NCI-H2029 treated with DMSO at 0.1 percent for 48 hours (cell line): ENCODE measurements around the gene FOXI1.
A peak's percentile ranks its signal among the peaks of the same experiment; 100 is the strongest.
"Not testable (repeated sequence)": the region's sequence is repeated elsewhere in the genome, so short reads cannot be mapped to it uniquely, and the experiment has no call there.

Experiments used
- DNase-seq: peaks from one replicate; lab custom pipeline; 2025; lab: John Stamatoyannopoulos, UW

Gene FOXI1

GRCh38 chr5:170092455-170093101 is 13.1 kb upstream of the FOXI1 start:
- no peak for DNase-seq

- DNase-seq, result not testable (repeated sequence)
Measured at GRCh38 chr5:170094329-170094728, 11.4 kb upstream of the FOXI1 start.

GRCh38 chr5:170095646-170096045 is 10.1 kb upstream of the FOXI1 start:
- DNase-seq, result no peak

DNA sequence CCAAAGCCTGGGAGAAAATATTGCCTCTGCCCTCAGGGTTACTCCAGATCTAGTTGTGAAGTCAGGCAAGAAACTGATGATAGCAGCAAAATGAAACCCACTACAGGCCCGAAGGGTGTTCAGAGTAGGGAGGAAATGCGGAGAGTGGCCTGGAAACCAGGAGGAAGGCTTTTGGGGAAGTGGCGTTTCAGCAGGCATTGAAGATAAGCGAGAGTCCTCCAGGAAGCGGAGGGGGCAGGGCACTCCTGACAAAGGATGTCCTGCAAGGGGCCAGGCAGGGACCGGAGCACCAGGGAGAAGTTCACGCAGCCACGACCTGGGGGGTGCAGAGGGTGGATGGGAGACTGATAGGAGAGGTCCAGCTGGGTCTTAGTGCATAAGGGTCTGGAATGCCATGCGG is 7.8 kb upstream of the FOXI1 start:
- no peak for DNase-seq

- peak; percentile 36 for DNase-seq
Measured at GRCh38 chr5:170100066-170100943, 5.4 kb upstream of the FOXI1 start.

DNA sequence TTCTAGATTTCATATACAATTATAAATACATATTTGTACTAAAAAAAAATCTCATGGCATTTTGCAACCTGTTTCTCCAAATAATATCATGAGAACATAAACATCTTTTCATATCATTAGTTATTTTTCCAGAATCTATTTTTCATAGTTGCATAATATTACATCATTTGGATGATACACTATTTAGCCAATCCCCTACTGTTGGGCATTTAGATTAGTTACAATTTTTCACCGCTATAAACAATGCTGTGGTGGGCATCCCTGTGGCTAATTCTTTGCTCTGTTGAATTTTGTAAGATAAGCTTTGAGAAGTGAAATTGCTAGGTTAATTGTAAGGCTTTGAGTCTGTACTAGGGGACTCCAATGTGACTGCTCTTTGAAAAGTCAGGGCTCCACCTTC is 2.2 kb upstream of the FOXI1 start:
- DNase-seq, result no peak

GRCh38 chr5:170104299-170104698 is 1.4 kb upstream of the FOXI1 start:
- DNase-seq, result no peak

DNA sequence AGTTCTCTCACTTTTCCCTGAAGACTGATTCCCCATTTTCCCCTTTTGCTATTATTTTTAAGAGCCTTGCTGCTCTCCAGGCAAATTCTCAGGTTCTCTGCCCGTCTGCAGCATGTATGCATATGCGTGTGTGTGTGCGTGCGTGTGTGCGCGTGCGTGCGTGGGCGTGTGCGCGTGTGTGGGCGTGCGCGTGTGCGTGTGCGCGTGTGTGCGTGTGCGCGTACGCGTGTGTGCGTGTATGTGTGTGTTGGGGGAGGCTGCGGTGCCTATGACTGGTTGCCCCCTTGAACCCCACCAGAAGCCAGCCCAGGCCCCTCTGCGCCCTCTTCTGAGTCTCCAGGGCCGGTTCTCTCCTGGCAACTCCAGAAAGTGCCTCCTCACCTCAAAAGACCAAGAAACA is 987 bp upstream of the FOXI1 start:
- no peak for DNase-seq

GRCh38 chr5:170107674-170108073 is 2.0 kb downstream of the FOXI1 start:
- no peak for DNase-seq

DNA sequence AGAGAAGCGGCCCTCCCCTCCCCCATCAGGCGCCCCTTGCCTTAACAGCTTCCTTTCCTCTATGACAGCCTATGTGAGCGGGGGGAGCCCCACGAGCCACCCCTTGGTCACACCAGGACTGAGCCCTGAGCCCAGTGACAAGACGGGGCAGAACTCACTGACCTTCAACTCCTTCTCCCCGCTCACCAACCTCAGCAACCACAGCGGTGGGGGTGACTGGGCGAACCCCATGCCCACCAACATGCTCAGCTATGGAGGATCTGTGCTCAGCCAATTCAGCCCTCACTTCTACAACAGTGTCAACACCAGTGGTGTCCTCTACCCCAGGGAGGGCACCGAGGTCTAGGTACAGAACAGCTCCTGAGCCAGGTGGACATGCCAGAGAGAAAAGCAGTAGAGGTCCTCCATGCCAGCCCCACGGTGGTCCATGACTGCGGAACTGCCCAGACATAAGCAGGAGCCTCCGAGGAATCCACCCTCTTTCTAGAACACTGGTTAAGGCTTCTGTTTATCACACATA is 2.6 kb downstream of the FOXI1 start:
- DNase-seq, result no peak

DNA sequence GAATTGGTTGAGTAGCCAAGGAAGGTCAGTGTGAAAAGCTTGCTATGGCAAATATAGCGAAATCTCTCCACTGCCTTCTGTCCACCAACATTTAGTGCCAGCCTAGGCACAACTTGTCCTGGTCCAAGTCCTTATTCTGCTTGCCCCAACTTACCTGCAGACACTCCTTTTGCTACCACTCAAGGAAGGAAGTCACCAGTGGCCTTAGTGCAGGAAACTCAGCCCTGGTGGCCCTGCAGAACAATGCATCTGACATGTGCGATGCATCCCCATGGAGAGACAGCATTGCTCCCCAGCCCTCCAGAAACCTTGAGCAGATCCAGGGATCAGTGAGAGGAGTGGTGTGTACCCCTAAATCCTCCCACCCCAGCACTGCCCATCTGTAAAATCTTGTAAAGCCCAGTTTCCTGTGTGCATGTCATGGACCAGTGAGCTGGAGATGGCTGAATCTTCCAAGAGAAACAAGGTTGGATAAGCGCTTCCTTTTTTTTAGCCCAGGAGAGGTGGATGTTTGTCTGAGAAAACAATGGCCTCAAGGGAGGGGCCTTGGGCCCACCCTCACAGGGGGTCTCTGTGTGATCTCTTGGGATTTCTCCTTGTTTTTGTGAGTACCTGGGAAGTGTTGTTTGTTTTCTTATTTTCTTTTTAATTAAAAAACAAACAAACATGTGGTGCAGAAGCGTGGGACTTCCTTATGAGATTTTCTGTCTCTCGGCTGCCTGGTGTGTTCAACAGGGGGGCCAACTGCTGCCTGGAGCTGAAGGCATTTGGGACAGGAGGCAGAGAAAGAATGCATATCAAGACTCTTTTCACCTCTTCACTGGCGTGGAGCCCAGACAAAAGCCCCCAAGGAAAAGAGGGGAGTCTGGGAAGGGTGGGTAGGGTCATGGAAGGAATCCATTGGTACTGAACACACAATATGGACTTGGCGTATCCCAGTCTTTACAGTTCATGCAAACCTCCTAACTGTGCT is 3.6 kb downstream of the FOXI1 start:
- DNase-seq, result no peak

DNA sequence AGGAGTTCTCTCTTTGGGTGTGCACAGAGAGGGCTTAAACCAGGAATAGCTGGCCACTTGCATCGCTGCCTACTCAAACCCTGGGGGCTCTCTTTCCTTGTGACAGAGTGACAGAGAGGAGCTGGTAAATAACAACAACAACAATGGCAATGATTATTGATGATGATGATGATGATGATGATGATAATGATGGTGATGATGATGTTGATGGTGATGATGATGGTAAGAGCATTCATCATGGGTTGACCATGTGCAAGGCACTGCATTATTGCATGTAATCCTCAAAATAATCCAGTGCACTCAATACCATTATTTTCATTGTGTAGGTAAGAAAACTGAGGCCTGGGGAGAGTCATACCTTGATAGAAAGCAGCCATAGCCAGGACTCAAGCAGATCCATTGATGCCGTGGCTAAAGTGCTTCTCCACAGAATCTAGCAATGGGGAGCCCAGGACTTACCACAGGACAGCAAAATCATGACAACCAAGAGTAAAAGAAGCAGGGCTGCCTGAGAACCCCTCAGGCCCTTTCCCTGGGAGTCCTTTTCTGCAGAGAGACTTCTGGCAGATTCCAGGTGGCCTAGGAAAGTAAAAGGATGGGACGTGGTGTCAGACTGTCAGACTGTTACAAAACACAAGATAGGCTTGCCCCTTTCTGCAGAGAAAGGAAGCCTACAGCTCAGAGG is 4.8 kb downstream of the FOXI1 start:
- DNase-seq, result no peak

GRCh38 chr5:170111088-170111785 is 5.5 kb downstream of the FOXI1 start:
- DNase-seq, result peak; percentile 27

DNA sequence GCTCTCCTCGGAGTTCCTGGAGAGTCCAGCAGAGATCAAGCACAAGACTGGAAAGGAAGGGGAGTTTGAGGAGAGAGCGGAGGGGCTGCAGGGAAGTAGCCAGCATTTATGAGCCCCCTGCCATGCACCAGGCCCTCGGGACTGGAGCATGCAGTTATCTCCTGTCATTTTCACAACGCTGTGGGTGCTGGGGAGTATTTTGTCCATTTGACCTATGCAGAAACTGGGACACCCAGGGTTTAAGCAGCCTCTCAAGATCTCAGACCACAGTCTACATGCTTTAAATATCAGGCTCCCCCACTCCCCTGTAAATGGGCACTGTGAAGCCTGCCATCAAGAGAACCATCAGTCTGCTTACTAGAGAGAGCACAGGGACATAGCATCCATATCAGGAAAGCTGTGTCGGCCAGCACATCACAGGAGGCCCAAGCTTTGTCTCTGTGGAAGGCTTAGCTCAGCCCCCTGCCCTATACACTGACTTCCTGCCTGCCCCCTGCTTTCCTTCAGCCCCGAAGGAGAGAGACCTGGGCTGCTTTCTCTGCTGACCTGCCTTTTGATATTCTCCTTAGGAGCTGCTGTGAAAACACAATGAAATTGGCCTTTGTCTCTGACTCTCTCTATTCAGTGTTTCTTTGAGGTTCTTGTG is 7.3 kb downstream of the FOXI1 start:
- DNase-seq, result no peak

DNA sequence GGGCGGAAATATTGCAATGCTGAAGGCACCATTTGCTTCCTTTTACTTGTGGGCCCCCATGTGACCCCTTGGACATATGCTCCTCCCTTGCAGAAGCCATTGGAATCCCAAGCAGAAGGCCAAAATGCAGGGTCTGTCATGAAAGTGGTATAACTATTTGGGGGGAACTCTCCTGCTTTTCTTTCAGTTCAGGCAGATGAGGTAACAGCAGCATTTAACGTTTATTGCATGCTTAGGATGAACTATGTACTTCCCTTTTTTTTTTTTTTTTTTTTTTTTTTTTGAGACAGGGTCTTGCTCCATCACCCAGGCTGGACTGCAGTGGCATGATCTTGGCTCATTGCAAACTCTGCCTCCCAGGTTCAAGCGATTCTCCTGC is 7.8 kb downstream of the FOXI1 start:
- no peak for DNase-seq

GRCh38 chr5:170114271-170114670 is 8.6 kb downstream of the FOXI1 start:
- no peak for DNase-seq

- DNase-seq, result no peak
Measured at GRCh38 chr5:170115925-170116324, 10.2 kb downstream of the FOXI1 start.

GRCh38 chr5:170117736-170118135 is 12.0 kb downstream of the FOXI1 start:
- DNase-seq, result no peak

DNA sequence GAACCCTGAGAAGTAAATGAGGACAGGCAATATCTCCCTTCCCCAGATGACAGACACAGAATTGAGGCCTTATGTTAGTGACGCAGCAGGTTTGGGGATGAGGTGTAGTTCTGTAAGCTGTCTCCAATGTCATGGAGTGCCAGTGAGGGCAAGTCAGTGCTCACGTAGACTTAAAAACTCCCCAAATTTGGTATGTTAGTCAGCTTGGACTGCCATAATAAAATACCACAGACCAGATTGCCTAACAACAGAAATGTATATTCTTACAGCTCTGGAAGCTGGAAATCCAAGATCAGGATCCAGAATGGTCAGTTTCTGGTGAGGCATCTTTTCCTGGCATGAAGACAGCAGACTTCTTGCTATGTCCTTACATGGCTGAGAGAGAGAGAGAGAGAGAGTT is 14.9 kb downstream of the FOXI1 start:
- DNase-seq, result no peak

DNA sequence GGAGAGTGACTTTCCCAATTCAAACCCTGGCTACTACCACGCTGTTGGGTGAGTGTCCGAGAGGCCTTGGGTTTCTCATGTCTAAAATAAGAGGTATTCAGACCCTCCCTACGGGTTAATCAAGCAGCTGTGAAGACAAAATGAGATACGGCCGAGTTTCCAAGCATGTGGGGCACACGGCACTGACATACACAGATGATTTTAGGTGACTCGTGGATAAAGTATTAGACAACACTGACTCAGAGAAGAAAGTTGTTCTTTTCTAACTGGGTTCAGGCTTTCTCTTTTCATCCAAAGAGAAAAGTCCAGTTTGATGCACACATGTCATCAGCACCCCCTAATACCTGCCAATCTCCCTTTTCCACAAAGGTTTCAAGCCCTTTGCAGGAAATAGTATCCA is 15.6 kb downstream of the FOXI1 start:
- DNase-seq, result no peak
